K562 (cell line): ENCODE results near the gene GMPR. TPM values are rescaled to one million over a fixed set of nuclear protein-coding genes. Genes with fewer than 3 reads are reported as not detected.

Experiments used
- ATF7 ChIP-seq: fragments of 450-650 bp; IDR thresholded peaks from 2 replicates; pipeline ENCODE4 v1.7.1; 2014; ENCODE audit warnings: mild to moderate bottlenecking, moderate library complexity
- BCLAF1 ChIP-seq, 2 experiments: fragments of 450-650 bp in 1 of 2; IDR thresholded peaks; 2 replicates each; pipeline ENCODE4 v1.6.1; 2011 to 2017; ENCODE audit warnings: low read depth in 2 of 2, antibody characterized with exemption in 1 of 2, borderline replicate concordance in 1 of 2, low read length in 1 of 2, mild to moderate bottlenecking in 1 of 2, mixed read lengths in 1 of 2; ENCODE audit not compliant: control insufficient read depth in 1 of 2
- POLR2A ChIP-seq: fragments of 450-650 bp; conservative IDR thresholded peaks from 2 replicates; pipeline ENCODE4 v1.6.1; 2016
- ZBTB40 ChIP-seq, 2 experiments: fragments of 450-650 bp in 1 of 2; sonication (generic) in 1 of 2; formaldehyde crosslinking in 1 of 2; IDR thresholded peaks; 2 replicates each; pipeline versions ENCODE4 v1.7.1 to v1.9.0; 2016 to 2022; ENCODE audit warnings: inconsistent platforms in 1 of 2, mild to moderate bottlenecking in 1 of 2, missing genetic modification reagents in 1 of 2
- polyA plus RNA-seq, 8 experiments: library from polyadenylated mRNA; depleted of rRNA in 4 of 8; stranded (reverse) in 5 of 8; unstranded in 3 of 8; fragments of >200 nt; fragmentation: Nextera tagmentation in 2 of 8; fragmentation: Illumina TruSeq in 1 of 8; extraction: Ambion mirVana in 2 of 8; extraction: Trizol in 1 of 8; gene quantifications; 2 replicates each; pipeline versions ENCODE4 v1.2.1 to v1.2.3, GENCODE V29; 2011 to 2014; ENCODE audit warnings: inconsistent platforms in 1 of 8, missing spikeins in 1 of 8
- total RNA-seq, 7 experiments: library from RNA; depleted of rRNA in 6 of 7; stranded (reverse); fragments of >200 nt in 6 of 7; fragmentation: Illumina TruSeq in 2 of 7; extraction: Trizol in 2 of 7; gene quantifications; 2 replicates each; pipeline versions ENCODE4 v1.2.1 to v1.2.3, GENCODE V29; 2011 to 2021; ENCODE audit warnings: low replicate concordance in 1 of 7

Gene GMPR
- total and polyA plus RNA-seq, 9 of the 15 experiments (the other 6 are each of a cell fraction or from before 2014, with no cell fraction given) = 34.6 to 83.7 (median 49.8) TPM

GRCh38 chr6:16223362-16223761 lies 15.0 kb upstream of the GMPR start (continued):
- no peak for TF ChIP-seq ATF7
- TF ChIP-seq BCLAF1 (IDR thresholded peaks at IDR 0.05; ENCODE audit: borderline replicate concordance in 1 of 2, control insufficient read depth in 1 of 2, low read depth in 2 of 2, low read length in 1 of 2) = no peak
- TF ChIP-seq POLR2A = no peak
- TF ChIP-seq ZBTB40 (IDR thresholded peaks at IDR 0.05) = no peak
- no peak for TF ChIP-seq ZBTB40 (CRISPR knock-in tag; IDR thresholded peaks at IDR 0.05)
